NT2/D1 (cell line): ENCODE results near the gene AURKB.

Experiments used
- SUZ12 ChIP-seq: IDR thresholded peaks from 2 replicates; pipeline ENCODE4 v1.6.1; 2011; ENCODE audit not compliant: insufficient read length, insufficient read depth; ENCODE audit errors: extremely low read depth
- YY1 ChIP-seq: IDR thresholded peaks from 2 replicates; pipeline ENCODE4 v1.6.1; 2011; ENCODE audit not compliant: insufficient read length, insufficient read depth
- ZNF274 ChIP-seq: IDR thresholded peaks from 2 replicates; pipeline ENCODE4 v1.6.1; 2011; ENCODE audit warnings: mild to moderate bottlenecking, low read depth, low read length

DNA sequence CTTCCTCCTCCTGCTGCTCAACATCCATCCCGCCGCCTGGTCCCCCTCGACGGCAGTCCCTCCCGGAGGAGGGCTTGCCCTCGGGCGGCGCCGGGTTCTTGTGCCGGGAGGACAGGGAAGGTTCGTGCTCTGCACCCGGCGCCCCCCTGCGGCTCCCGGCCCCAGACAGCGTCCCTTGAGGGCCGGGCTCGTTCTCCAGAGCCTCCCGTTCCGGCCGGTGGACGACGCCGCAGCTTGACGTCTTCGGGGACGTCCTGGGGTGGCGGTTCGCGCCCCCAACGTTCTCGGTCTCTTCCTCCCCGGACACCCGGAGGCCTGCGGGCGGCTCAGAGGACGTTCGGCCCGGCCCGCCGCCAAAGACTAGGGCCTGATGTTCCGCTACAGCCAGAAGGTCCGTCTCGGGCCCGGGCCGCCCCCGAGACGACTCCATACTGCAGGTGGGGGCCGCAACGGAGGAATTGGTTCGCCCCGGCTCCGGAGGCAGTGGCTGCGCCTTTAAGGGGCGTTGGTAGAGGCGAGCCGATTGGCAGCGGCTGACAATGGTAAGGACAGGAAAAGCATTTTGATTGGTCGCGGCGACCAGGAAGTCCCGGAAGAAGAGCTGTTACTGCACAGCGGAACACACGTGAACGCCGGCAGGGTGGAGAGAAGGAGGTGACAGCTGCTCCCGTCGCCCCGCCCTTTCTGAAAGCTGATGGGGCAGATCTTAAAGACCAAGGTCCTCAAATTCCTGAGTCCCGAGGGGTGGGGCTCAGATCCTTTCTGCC, 20.5 kb downstream of the AURKB start, which contains the start of gene BORCS6:
- no peak for TF ChIP-seq YY1
- TF ChIP-seq ZNF274, result no peak
- no peak for TF ChIP-seq SUZ12
